ENCODE results near the gene MAMLD1. TPM values are rescaled to one million over a fixed set of nuclear protein-coding genes. Genes with fewer than 3 reads are reported as not detected.

Gene MAMLD1
- total RNA-seq, 1 experiment from 2014 or later, result 0.48 TPM

GRCh38 chrX:150332023-150332422 is 31.1 kb upstream of the MAMLD1 start:
- H3K27me3 Mint-ChIP-seq (ENCODE audit: low read depth), result peaks cover 7% of the 10 kb centered on the region
- no peak overlapping the region for H3K14ac ChIP-seq (ENCODE audit: insufficient read depth, low read length)
- no peaks in the 10 kb centered on the region for H4K20me1 ChIP-seq (ENCODE audit: control insufficient read depth, insufficient read depth, insufficient read length)
- H3K27ac ChIP-seq (ENCODE audit: insufficient read length, low read depth, low read length), result no peak overlapping the region
- no peak overlapping the region for H2BK20ac ChIP-seq (ENCODE audit: low read depth, low read length, poor library complexity, severe bottlenecking)
- peaks cover 4 to 6% of the 10 kb centered on the region in 2 experiments; a peak in 3 of 4 replicates for H3K4me1 Mint-ChIP-seq
- peaks cover 0 to 5% (median 3%) of the 10 kb centered on the region in 3 experiments; a peak in 4 of 7 replicates for H3K36me3 Mint-ChIP-seq (ENCODE audit: insufficient read depth in 1 of 3, low read depth in 3 of 3)
- TF ChIP-seq, protein P1, sequence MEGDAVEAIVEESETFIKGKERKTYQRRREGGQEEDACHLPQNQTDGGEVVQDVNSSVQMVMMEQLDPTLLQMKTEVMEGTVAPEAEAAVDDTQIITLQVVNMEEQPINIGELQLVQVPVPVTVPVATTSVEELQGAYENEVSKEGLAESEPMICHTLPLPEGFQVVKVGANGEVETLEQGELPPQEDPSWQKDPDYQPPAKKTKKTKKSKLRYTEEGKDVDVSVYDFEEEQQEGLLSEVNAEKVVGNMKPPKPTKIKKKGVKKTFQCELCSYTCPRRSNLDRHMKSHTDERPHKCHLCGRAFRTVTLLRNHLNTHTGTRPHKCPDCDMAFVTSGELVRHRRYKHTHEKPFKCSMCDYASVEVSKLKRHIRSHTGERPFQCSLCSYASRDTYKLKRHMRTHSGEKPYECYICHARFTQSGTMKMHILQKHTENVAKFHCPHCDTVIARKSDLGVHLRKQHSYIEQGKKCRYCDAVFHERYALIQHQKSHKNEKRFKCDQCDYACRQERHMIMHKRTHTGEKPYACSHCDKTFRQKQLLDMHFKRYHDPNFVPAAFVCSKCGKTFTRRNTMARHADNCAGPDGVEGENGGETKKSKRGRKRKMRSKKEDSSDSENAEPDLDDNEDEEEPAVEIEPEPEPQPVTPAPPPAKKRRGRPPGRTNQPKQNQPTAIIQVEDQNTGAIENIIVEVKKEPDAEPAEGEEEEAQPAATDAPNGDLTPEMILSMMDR (conservative IDR thresholded peaks at IDR 0.05), result no peak
- no peak overlapping the region for H4K5ac ChIP-seq (ENCODE audit: insufficient read length, low read depth, low read length)
- H2BK12ac ChIP-seq (ENCODE audit: insufficient read length, low read depth, low read length), result no peak overlapping the region
- peaks cover 63 to 73% of the 10 kb centered on the region in 2 experiments for H3K9me3 Mint-ChIP-seq
- no peak overlapping the region for H2AK5ac ChIP-seq (ENCODE audit: insufficient read length, low read length)
- H4K8ac ChIP-seq (replicated peaks; ENCODE audit: insufficient read length, low read depth, low read length), result no peak overlapping the region
- H3K4me1 ChIP-seq (ENCODE audit: insufficient read depth, low read length), result no peaks in the 10 kb centered on the region
- H3K27me3 ChIP-seq (ENCODE audit: insufficient read depth, low read length), result no peaks in the 10 kb centered on the region
- no peaks in the 10 kb centered on the region for H3K23me2 ChIP-seq (ENCODE audit: insufficient read length, low read depth, low read length, poor library complexity, severe bottlenecking)
- no peak for DNase-seq
- no peak overlapping the region for H3K4me2 ChIP-seq (ENCODE audit: insufficient read depth, insufficient read length, low read length)
- no peak overlapping the region for H3K4me3 Mint-ChIP-seq
- H3K18ac ChIP-seq (ENCODE audit: insufficient read length, low read depth, low read length), result no peak overlapping the region
- H2BK5ac ChIP-seq (ENCODE audit: insufficient read length, low read length), result no peak overlapping the region
- H3K23ac ChIP-seq (ENCODE audit: insufficient read length, low read depth, low read length), result no peak overlapping the region
- no CpG with 5 or more reads among the region's 2 CpGs for WGBS (ENCODE audit: extremely low coverage, insufficient read length, low lambda C conversion rate)
- no peaks in the 10 kb centered on the region for H3K9me3 ChIP-seq (ENCODE audit: control insufficient read depth, low read depth, low read length)
- H3K27ac Mint-ChIP-seq, result no peak overlapping the region
- H2AFZ ChIP-seq (ENCODE audit: low read length), result no peak overlapping the region
- H3T11ph ChIP-seq (ENCODE audit: low read length), result no peak overlapping the region
- no peak overlapping the region for H4K91ac ChIP-seq (ENCODE audit: insufficient read length, low read depth, low read length)
- no peak overlapping the region for H3K4ac ChIP-seq (ENCODE audit: low read depth, low read length)
- H3K79me2 ChIP-seq (ENCODE audit: insufficient read depth, low read length), result no peaks in the 10 kb centered on the region
- no peak overlapping the region for H2BK120ac ChIP-seq (ENCODE audit: low read depth, low read length, poor library complexity, severe bottlenecking)
- H3K56ac ChIP-seq (ENCODE audit: insufficient read length, low read depth, low read length), result no peak overlapping the region
- H2BK15ac ChIP-seq (ENCODE audit: low read depth, low read length), result no peak overlapping the region
- no peak overlapping the region for H3K9ac ChIP-seq (ENCODE audit: extremely low read depth, insufficient read length, low read length)
- no peaks in the 10 kb centered on the region for H3K79me1 ChIP-seq (ENCODE audit: insufficient read depth, low read depth, low read length, poor library complexity, severe bottlenecking)
